Measurements from ENCODE around the gene MLLT3.

GRCh38 chr9:20662156-20662555 is 39.9 kb upstream of the MLLT3 start:
- TF ChIP-seq CTCF (IDR thresholded peaks at IDR 0.05): no peak
- TF ChIP-seq POLR2A (IDR thresholded peaks at IDR 0.05): no peak

Data from uterus (tissue), 2 donors.